ENCODE data around the gene ADISSP. TPM values are rescaled to one million over a fixed set of nuclear protein-coding genes. Genes with fewer than 3 reads are reported as not detected.

Gene ADISSP
- total and polyA plus RNA-seq, 2 donors (not counting 1 experiment from before 2014, with no cell fraction given): 17.0 to 23.5 TPM

GRCh38 chr20:3732327-3733118, 35.0 kb downstream of the ADISSP start, which contains the start of gene HSPA12B:
HSPA12B (plus strand) TSS chr20:3732685; CDS start chr20:3738675, 5,990 bp downstream.
- peak within 1 kb of the TSS; percentile 23 for H3K9ac ChIP-seq (ENCODE audit: insufficient read depth, low read length)
- H3K4me3 ChIP-seq (replicated peaks in 1 of 4; ENCODE audit: control extremely low read depth in 1 of 4, insufficient read depth in 1 of 4, low read depth in 3 of 4, low read length in 4 of 4): no peak within 1 kb of the TSS
- no peaks in the 10 kb centered on the region for H4K20me1 ChIP-seq (ENCODE audit: control insufficient read depth, extremely low read depth, insufficient read depth, low read length)
- H3K4me1 ChIP-seq (ENCODE audit: control insufficient read depth, extremely low read depth, insufficient read depth, low read length): peaks cover 3% of the 10 kb centered on the region
- DNase-seq (ENCODE audit: low read depth in 2 of 2): no peak
- peaks cover 24% of the 10 kb centered on the region for H3K27me3 ChIP-seq (ENCODE audit: control insufficient read depth, insufficient read depth, low read length)
- no peak within 1 kb of the TSS for H3K4me2 ChIP-seq (ENCODE audit: extremely low read depth, insufficient read depth, low read length)
- no peaks in the 10 kb centered on the region for H3K79me2 ChIP-seq (ENCODE audit: control insufficient read depth, insufficient read depth, low read length)
- no peak within 1 kb of the TSS for H2AFZ ChIP-seq (ENCODE audit: low read length)
- no peaks in the 10 kb centered on the region for H3K9me3 ChIP-seq (ENCODE audit: control insufficient read depth, insufficient read depth, low read depth, low read length)
- no peak for TF ChIP-seq CTCF (conservative IDR thresholded peaks at IDR 0.05 in 1 of 2, IDR thresholded peaks at IDR 0.05 in 1 of 2; ENCODE audit: low read depth in 1 of 2, low read length in 2 of 2)
- peak; percentile 68 for TF ChIP-seq EZH2 (IDR thresholded peaks at IDR 0.05; ENCODE audit: low read length, missing control alignments)
- H3K36me3 ChIP-seq (ENCODE audit: control insufficient read depth, insufficient read depth, low read length): no peaks in the 10 kb centered on the region
- H3K27ac ChIP-seq (ENCODE audit: insufficient read depth, low read length): no peak within 1 kb of the TSS

DNA sequence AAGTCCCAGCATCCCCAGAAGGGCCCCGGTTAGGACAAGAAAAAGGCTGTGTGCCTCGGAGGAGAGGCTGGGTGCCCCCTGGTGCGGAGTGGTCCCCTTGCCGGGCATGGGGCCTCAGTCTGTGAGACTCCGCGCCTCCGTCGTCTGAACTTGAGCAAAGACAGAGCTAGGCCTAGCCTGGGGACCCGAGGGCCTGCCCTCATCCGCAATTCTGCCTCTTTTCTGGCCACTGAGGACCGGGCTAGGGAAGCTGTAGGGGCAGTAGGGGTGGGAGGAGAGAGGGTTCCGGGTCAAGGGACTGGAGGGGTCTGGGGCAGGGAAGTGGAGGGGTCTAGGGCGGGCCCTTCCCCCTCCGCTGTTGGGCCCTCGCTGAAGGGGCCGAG, 35.6 kb downstream of the ADISSP start:
- TF ChIP-seq CTCF (conservative IDR thresholded peaks at IDR 0.05 in 1 of 2, IDR thresholded peaks at IDR 0.05 in 1 of 2; ENCODE audit: low read depth in 1 of 2, low read length in 2 of 2) (no peak), EZH2 (IDR thresholded peaks at IDR 0.05; ENCODE audit: low read length, missing control alignments) (peak; percentile 54)
- Histone ChIP-seq H3K4me2 (ENCODE audit: extremely low read depth, insufficient read depth, low read length) (no peak overlapping the region), H3K27me3 (ENCODE audit: control insufficient read depth, insufficient read depth, low read length) (peaks cover 24% of the 10 kb centered on the region), H3K36me3 (ENCODE audit: control insufficient read depth, insufficient read depth, low read length) (no peaks in the 10 kb centered on the region), H3K9me3 (ENCODE audit: control insufficient read depth, insufficient read depth, low read depth, low read length) (no peaks in the 10 kb centered on the region), H2AFZ (ENCODE audit: low read length) (no peak overlapping the region), H3K27ac (ENCODE audit: insufficient read depth, low read length) (no peak overlapping the region), H3K4me3 (replicated peaks in 1 of 4; ENCODE audit: control extremely low read depth in 1 of 4, insufficient read depth in 1 of 4, low read depth in 3 of 4, low read length in 4 of 4) (no peak overlapping the region), H3K79me2 (ENCODE audit: control insufficient read depth, insufficient read depth, low read length) (no peaks in the 10 kb centered on the region), H4K20me1 (ENCODE audit: control insufficient read depth, extremely low read depth, insufficient read depth, low read length) (no peaks in the 10 kb centered on the region), H3K4me1 (ENCODE audit: control insufficient read depth, extremely low read depth, insufficient read depth, low read length) (peaks cover 4% of the 10 kb centered on the region), H3K9ac (ENCODE audit: insufficient read depth, low read length) (peak overlapping the region; percentile 23)
- no peak for DNase-seq (ENCODE audit: low read depth in 2 of 2)

GRCh38 chr20:3730803-3731672, 36.5 kb downstream of the ADISSP start:
- Histone ChIP-seq H3K27ac (ENCODE audit: insufficient read depth, low read length) (no peak overlapping the region), H3K4me2 (ENCODE audit: extremely low read depth, insufficient read depth, low read length) (no peak overlapping the region), H3K79me2 (ENCODE audit: control insufficient read depth, insufficient read depth, low read length) (no peaks in the 10 kb centered on the region), H3K9me3 (ENCODE audit: control insufficient read depth, insufficient read depth, low read depth, low read length) (no peaks in the 10 kb centered on the region), H3K4me3 (replicated peaks in 1 of 4; ENCODE audit: control extremely low read depth in 1 of 4, insufficient read depth in 1 of 4, low read depth in 3 of 4, low read length in 4 of 4) (no peak overlapping the region), H3K9ac (ENCODE audit: insufficient read depth, low read length) (no peak overlapping the region), H3K36me3 (ENCODE audit: control insufficient read depth, insufficient read depth, low read length) (no peaks in the 10 kb centered on the region), H3K27me3 (ENCODE audit: control insufficient read depth, insufficient read depth, low read length) (peaks cover 24% of the 10 kb centered on the region), H3K4me1 (ENCODE audit: control insufficient read depth, extremely low read depth, insufficient read depth, low read length) (peaks cover 4% of the 10 kb centered on the region), H4K20me1 (ENCODE audit: control insufficient read depth, extremely low read depth, insufficient read depth, low read length) (no peaks in the 10 kb centered on the region), H2AFZ (ENCODE audit: low read length) (no peak overlapping the region)
- TF ChIP-seq EZH2 (IDR thresholded peaks at IDR 0.05; ENCODE audit: low read length, missing control alignments): no peak
- TF ChIP-seq CTCF (conservative IDR thresholded peaks at IDR 0.05 in 1 of 2, IDR thresholded peaks at IDR 0.05 in 1 of 2; ENCODE audit: low read depth in 1 of 2, low read length in 2 of 2): no peak
- DNase-seq (ENCODE audit: low read depth in 2 of 2): no peak
